ENCODE results near the gene YBX3.

The YBX3 gene

DNA sequence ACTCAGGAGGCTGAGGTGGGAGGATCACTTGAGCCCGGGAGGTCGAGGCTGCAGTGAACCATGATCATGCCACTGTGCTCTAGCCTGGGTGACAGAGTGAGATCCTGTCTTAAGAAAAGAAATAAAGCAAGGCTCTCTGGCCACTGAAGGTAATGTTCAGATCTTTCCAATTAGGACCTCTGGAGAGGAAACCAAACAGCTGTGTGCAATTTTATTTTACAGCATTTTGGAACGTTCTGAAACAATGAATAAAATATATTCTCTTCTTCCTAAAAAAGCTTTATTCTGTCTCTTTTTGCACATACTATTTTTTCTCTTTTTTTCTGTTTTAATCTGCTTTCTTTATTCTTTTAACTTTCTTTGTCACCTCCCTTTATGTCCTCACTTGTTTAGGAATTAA lies 5.0 kb upstream of the YBX3 start:
- DNase-seq = no peak
- intact Hi-C loops (cut with DNase I) = loop anchor here (10.0 kb wide), 1 partner anchor 113 kb away; the partner anchor contains the start of gene MAGOHB

GRCh38 chr12:10726945-10727344 lies 3.8 kb upstream of the YBX3 start:
- no peak for DNase-seq
- intact Hi-C loops (cut with DNase I) = loop anchor here (10.0 kb wide), 1 partner anchor 112 kb away; the partner anchor contains the start of gene MAGOHB

DNA sequence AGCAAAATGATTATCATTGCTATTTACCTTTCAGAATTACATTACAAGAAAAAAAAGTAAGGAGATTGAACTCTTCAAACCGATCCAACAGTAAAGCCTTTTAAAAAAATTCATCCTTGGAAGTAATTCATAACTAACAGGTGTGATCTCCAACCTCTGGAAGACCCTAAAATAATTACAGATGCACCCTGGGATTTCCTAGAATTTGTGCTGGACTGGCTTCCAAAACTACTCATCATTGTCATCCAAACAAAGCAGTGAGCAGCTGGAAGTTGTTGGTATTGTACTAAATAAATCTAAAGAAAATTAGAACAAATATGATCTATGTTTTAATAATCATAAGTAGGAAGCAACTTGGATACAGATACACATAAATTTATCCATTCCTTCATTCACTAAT lies 1.9 kb upstream of the YBX3 start:
- intact Hi-C loops (cut with DNase I) = loop anchor here (10.0 kb wide), 1 partner anchor 110 kb away; the partner anchor contains the start of gene MAGOHB
- no peak for DNase-seq

GRCh38 chr12:10722502-10722904 lies 620 bp downstream of the YBX3 start:
- DNase-seq = peak in 33 of 42 donors; percentile 3 to 55 (median 20)
- intact Hi-C loops (cut with DNase I) = loop anchor here (10.0 kb wide), 1 partner anchor 108 kb away; the partner anchor contains the start of gene MAGOHB

DNA sequence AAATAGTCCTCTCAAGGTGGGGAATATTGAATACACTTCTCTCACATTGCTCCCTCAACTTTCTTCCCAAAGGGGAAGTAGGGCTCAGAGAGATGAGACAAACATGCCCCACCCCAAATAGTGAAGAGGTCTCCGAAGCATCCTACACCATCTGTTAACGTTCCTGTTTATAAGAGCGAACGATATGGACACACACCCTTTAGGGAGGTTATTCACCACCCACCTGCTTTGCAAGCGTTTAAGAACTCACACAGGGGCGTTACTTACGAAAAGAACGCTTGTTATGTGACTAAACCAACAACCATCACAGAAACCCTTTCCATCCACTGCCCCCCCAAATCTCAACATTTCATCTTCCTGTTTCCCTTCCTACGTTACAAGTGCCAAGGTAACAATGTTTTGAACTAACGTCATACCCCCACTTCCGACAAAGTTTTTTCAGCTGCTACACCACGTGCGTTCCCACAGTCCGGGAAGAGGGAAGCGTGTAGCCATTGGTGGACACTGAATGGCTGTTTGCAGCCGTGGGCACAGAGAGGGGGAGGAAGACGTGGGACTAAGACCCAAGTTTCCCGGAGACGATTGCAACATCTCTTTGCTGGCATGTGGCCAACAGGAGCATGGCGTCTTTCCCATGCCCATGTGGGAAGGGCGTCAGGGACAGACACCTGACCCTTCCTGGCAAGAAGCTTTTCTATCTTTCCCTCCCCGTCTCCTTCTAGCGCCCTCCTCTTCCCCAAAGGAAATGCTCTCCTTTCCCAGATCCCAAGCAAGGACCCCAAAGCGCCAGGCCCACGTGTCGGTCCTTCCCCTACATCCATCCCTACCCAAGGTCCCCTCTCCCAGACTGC lies 1.2 kb downstream of the YBX3 start:
- intact Hi-C loops (cut with DNase I) = loop anchor here (10.0 kb wide), 1 partner anchor 107 kb away; the partner anchor contains the start of gene MAGOHB
- DNase-seq = peak; percentile 23 to 87 (median 63)

- no peak for DNase-seq
- intact Hi-C loops (cut with DNase I) = loop anchor here (10.0 kb wide), 1 partner anchor 106 kb away; the partner anchor contains the start of gene MAGOHB
Observed at GRCh38 chr12:10720974-10721650, 2.0 kb downstream of the YBX3 start.

GRCh38 chr12:10719482-10719881 lies 3.6 kb downstream of the YBX3 start:
- DNase-seq = no peak
- intact Hi-C loops (cut with DNase I) = no loop called here

GRCh38 chr12:10718279-10718821 lies 4.8 kb downstream of the YBX3 start:
- intact Hi-C loops (cut with DNase I) = no loop called here
- peak in 6 of 42 donors; percentile 10 to 48 (median 22) for DNase-seq

GRCh38 chr12:10717410-10717809 lies 5.7 kb downstream of the YBX3 start:
- DNase-seq = no peak
- intact Hi-C loops (cut with DNase I) = no loop called here

DNA sequence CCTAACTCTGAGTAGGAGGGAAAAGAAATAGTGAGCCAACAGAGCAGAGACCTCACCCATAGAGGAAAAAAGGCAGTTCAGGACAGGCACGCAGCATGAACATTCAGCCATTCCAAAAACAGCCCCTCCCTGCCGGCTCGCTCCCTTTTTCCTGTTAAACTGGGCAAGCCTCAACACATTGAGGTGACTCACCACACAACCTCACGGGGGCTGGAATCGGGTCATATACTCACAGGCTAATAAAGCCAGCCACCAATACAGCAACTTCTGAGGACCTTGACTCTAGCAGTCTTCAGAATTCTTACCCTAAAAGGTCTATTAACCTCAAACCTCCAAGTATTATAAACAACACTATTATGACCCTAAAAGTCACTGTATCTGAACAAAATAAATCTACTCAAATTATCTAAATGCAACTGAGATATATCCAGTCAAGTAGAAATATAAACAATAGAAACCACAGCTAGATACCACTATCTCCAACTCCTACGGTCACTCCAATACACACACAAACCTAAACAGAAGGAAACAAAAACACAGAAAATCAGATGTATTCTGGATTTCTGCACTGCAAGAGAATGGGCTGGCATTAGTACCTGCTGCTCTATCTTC lies 6.3 kb downstream of the YBX3 start:
- DNase-seq = peak in 27 of 42 donors; percentile 5 to 84 (median 26)
- intact Hi-C loops (cut with DNase I) = no loop called here

GRCh38 chr12:10716277-10716676 lies 6.8 kb downstream of the YBX3 start:
- intact Hi-C loops (cut with DNase I) = no loop called here
- DNase-seq = no peak

DNA sequence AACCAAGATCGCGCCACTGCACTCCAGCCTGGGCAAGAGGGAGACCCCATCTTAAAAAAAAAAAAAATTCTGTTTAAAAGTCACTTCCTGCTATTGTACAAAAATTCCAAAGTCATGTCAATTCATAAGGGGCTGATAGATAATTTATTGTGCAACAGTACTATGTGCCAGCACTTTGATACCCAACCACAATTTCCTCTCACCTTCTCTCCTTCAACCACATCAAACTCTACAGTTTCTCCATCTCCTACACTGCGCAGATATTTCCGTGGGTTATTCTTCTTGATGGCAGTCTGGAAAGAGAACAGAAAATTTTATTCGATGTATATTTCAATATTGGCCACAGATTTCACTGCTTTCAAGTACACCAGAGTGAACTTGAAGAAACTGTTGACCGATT lies 7.6 kb downstream of the YBX3 start:
- no peak for DNase-seq
- intact Hi-C loops (cut with DNase I) = no loop called here

DNA sequence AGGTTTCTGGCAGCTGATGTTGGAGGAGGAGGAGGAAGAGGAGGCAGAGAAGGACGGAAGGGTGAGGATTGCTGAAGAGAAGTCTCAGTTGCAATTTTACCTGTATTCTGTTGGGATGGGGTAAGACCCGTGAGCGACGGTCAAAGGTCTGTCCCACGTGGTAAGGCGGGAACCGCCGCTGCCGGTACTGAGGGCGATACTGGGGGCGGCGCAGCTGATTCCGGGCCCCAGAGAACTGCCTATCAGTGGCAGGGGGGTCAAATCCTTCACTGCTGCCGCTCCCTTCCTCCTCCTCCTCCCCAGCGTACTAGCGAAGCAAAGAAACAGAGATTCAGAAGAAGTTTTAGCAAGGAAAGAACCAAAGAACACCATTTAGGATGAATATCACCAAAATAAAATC lies 13.3 kb downstream of the YBX3 start:
- DNase-seq = no peak
- intact Hi-C loops (cut with DNase I) = no loop called here

GRCh38 chr12:10708862-10709261 lies 14.3 kb downstream of the YBX3 start:
- DNase-seq = no peak
- intact Hi-C loops (cut with DNase I) = no loop called here

DNA sequence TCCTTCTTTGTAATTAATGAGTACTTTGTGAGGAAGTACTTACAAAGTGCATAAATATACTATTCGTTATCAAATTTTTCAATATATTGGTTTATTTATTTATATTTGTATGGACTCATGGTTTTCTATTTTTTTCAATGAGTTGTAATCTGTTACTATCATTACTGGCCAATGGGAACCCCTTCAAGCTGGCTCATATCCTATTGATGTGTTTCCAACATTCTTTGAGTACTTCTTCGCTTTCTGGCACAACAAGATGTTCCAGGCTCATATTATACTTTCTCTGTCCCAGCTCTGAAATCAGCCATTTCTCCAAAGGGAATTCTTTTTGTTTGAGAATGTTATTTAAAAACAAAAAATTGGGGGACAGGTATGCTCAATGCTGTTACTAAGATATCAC lies 17.5 kb downstream of the YBX3 start:
- no peak for DNase-seq
- intact Hi-C loops (cut with DNase I) = no loop called here

- intact Hi-C loops (cut with DNase I) = no loop called here
- DNase-seq = no peak
Observed at GRCh38 chr12:10701843-10702242, 21.3 kb downstream of the YBX3 start.

DNA sequence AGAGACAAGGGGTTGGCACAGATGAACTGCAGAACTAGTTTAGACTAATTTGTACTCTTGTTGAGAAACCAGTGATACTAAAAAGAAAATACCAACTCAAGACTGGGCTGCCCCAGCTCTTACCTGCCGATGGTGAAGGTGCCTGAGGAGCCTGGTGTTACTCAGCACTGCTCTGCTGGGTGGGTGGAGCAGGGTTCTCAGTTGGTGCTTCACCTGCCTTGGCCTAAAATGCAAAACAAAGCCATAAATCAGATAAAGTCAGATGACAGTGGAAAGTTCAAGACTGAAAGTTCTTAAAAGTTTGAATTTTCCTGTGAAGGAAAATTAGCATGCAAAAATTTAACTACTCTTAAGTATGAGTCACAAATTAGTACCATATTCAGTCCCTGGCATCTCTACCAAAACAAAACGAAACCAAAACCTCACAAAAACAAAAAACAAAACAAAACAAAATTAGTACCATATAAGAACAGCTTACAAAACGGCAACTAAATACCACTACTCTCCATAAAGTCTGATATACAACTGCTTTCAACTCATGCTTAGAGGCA lies 21.9 kb downstream of the YBX3 start:
- intact Hi-C loops (cut with DNase I) = no loop called here
- DNase-seq = no peak

GRCh38 chr12:10700581-10700980 lies 22.5 kb downstream of the YBX3 start:
- intact Hi-C loops (cut with DNase I) = no loop called here
- no peak for DNase-seq

GRCh38 chr12:10697862-10698261 lies 25.3 kb downstream of the YBX3 start:
- no peak for DNase-seq
- intact Hi-C loops (cut with DNase I) = no loop called here

All from head of caudate nucleus (tissue), 42 donors.